Neutrophil (primary cell): ENCODE data around the gene ALDH18A1.

ENCODE experiments used
- H3K27ac ChIP-seq: fragments of 200-600 bp; sonication (generic); 2 replicates; pipeline ENCODE4 v1.5.1; 2016; ENCODE audit warnings: mild to moderate bottlenecking, moderate library complexity
- H3K27me3 ChIP-seq: fragments of 200-600 bp; sonication (generic); 2 replicates; pipeline ENCODE4 v1.6.0; 2016; ENCODE audit warnings: mild to moderate bottlenecking
- H3K36me3 ChIP-seq: fragments of 200-600 bp; sonication (generic); 2 replicates; pipeline ENCODE4 v1.5.1; 2017
- H3K4me1 ChIP-seq, 2 experiments: fragments of 200-600 bp in 1 of 2; sonication (generic) in 1 of 2; 1 replicate in 1 of 2; 2 replicates in 1 of 2; pipeline versions ENCODE4 v1.5.1 to v1.6.1; 2013 to 2016; ENCODE audit warnings: low read depth in 1 of 2, low read length in 1 of 2, mild to moderate bottlenecking in 1 of 2, moderate library complexity in 1 of 2; ENCODE audit not compliant: control insufficient read depth in 1 of 2, insufficient read depth in 1 of 2
- H3K4me3 ChIP-seq, 2 experiments: fragments of 200-600 bp in 1 of 2; sonication (generic) in 1 of 2; 1 replicate in 1 of 2; 2 replicates in 1 of 2; pipeline ENCODE4 v1.5.1; 2013 to 2016; ENCODE audit warnings: low read depth in 1 of 2, low read length in 1 of 2, mild to moderate bottlenecking in 1 of 2, moderate library complexity in 1 of 2
- H3K9me3 ChIP-seq: fragments of 200-600 bp; sonication (generic); 2 replicates; pipeline ENCODE4 v1.5.1; 2016
- CTCF ChIP-seq: fragments of 200-600 bp; sonication (generic); IDR thresholded peaks from 2 replicates; pipeline ENCODE4 v1.5.1; 2016; ENCODE audit warnings: antibody characterized with exemption

The ALDH18A1 gene

GRCh38 chr10:95601116-95601719 is 55.3 kb downstream of the ALDH18A1 start:
- H3K27me3 ChIP-seq: no peaks in the 10 kb centered on the region
- no peak overlapping the region for H3K4me3 ChIP-seq
- peaks cover 4% of the 10 kb centered on the region for H3K36me3 ChIP-seq
- no peak for TF ChIP-seq CTCF
- no peaks in the 10 kb centered on the region for H3K4me1 ChIP-seq
- no peak overlapping the region for H3K27ac ChIP-seq
- H3K9me3 ChIP-seq: no peaks in the 10 kb centered on the region

GRCh38 chr10:95600158-95600557 is 56.4 kb downstream of the ALDH18A1 start:
- Histone ChIP-seq H3K36me3 (peaks cover under 1% of the 10 kb centered on the region), H3K9me3 (no peaks in the 10 kb centered on the region), H3K27me3 (no peaks in the 10 kb centered on the region), H3K4me3 (no peak overlapping the region), H3K4me1 (no peaks in the 10 kb centered on the region), H3K27ac (no peak overlapping the region)
- TF ChIP-seq CTCF: no peak

GRCh38 chr10:95597788-95598187 is 58.7 kb downstream of the ALDH18A1 start:
- no peaks in the 10 kb centered on the region for H3K27me3 ChIP-seq
- no peaks in the 10 kb centered on the region for H3K36me3 ChIP-seq
- H3K9me3 ChIP-seq: no peaks in the 10 kb centered on the region
- TF ChIP-seq CTCF: no peak
- H3K4me3 ChIP-seq: no peak overlapping the region
- no peak overlapping the region for H3K27ac ChIP-seq
- no peaks in the 10 kb centered on the region for H3K4me1 ChIP-seq

GRCh38 chr10:95588025-95588424 is 68.5 kb downstream of the ALDH18A1 start:
- no peak overlapping the region for H3K27ac ChIP-seq
- no peaks in the 10 kb centered on the region for H3K36me3 ChIP-seq
- H3K4me3 ChIP-seq: no peak overlapping the region
- no peak for TF ChIP-seq CTCF
- H3K4me1 ChIP-seq: no peaks in the 10 kb centered on the region
- no peaks in the 10 kb centered on the region for H3K9me3 ChIP-seq
- H3K27me3 ChIP-seq: peaks cover 19% of the 10 kb centered on the region

GRCh38 chr10:95579835-95580535 is 76.5 kb downstream of the ALDH18A1 start:
- TF ChIP-seq CTCF: no peak
- peaks cover 49% of the 10 kb centered on the region for H3K27me3 ChIP-seq
- H3K36me3 ChIP-seq: no peaks in the 10 kb centered on the region
- no peaks in the 10 kb centered on the region for H3K4me1 ChIP-seq
- H3K9me3 ChIP-seq: no peaks in the 10 kb centered on the region
- no peak overlapping the region for H3K4me3 ChIP-seq
- H3K27ac ChIP-seq: no peak overlapping the region
